WERI-Rb-1 (cell line): Measurements from ENCODE around the gene EFCAB8.
"Not testable (repeated sequence)": the region's sequence is repeated elsewhere in the genome, so short reads cannot be mapped to it uniquely, and the experiment has no call there.

ENCODE experiments used
- DNase-seq: peaks from one replicate; pipeline ENCODE4 v3.0.0-alpha.2; 2020
- H3K27ac ChIP-seq: fragments of 250-450 bp; sonication (Bioruptor Pico); 2 replicates; pipeline ENCODE4 v1.5.1; 2020; ENCODE audit warnings: mild to moderate bottlenecking, moderate library complexity
- H3K27me3 ChIP-seq: fragments of 250-450 bp; sonication (Bioruptor Pico); 2 replicates; pipeline ENCODE4 v1.5.1; 2021; ENCODE audit warnings: mild to moderate bottlenecking, low read depth, moderate library complexity; ENCODE audit not compliant: insufficient read depth, severe bottlenecking
- H3K36me3 ChIP-seq: fragments of 250-450 bp; sonication (Bioruptor Pico); 2 replicates; pipeline ENCODE4 v1.5.1; 2020; ENCODE audit warnings: mild to moderate bottlenecking, moderate library complexity
- H3K4me3 ChIP-seq: 2 replicates; pipeline ENCODE4 v1.5.1; 2011; ENCODE audit warnings: low read depth, mild to moderate bottlenecking, control low read depth, low read length
- H3K9me3 ChIP-seq: fragments of 250-450 bp; sonication (Bioruptor Pico); 2 replicates; pipeline ENCODE4 v1.5.1; 2021; ENCODE audit warnings: mild to moderate bottlenecking, moderate library complexity; ENCODE audit not compliant: severe bottlenecking
- TF ChIP-seq, protein P1 (sequence below): IDR thresholded peaks from 2 replicates; pipeline ENCODE4 v1.5.1; 2011; ENCODE audit warnings: low read depth, mild to moderate bottlenecking, control low read depth, inconsistent platforms, low read length

EFCAB8 gene

GRCh38 chr20:32855387-32855786 lies 3.3 kb upstream of the EFCAB8 start:
- H3K27ac ChIP-seq: no peak overlapping the region
- no peaks in the 10 kb centered on the region for H3K27me3 ChIP-seq
- no peak overlapping the region for H3K4me3 ChIP-seq
- H3K36me3 ChIP-seq: peaks cover 20% of the 10 kb centered on the region
- DNase-seq: no peak
- no peaks in the 10 kb centered on the region for H3K9me3 ChIP-seq
- TF ChIP-seq, protein P1, sequence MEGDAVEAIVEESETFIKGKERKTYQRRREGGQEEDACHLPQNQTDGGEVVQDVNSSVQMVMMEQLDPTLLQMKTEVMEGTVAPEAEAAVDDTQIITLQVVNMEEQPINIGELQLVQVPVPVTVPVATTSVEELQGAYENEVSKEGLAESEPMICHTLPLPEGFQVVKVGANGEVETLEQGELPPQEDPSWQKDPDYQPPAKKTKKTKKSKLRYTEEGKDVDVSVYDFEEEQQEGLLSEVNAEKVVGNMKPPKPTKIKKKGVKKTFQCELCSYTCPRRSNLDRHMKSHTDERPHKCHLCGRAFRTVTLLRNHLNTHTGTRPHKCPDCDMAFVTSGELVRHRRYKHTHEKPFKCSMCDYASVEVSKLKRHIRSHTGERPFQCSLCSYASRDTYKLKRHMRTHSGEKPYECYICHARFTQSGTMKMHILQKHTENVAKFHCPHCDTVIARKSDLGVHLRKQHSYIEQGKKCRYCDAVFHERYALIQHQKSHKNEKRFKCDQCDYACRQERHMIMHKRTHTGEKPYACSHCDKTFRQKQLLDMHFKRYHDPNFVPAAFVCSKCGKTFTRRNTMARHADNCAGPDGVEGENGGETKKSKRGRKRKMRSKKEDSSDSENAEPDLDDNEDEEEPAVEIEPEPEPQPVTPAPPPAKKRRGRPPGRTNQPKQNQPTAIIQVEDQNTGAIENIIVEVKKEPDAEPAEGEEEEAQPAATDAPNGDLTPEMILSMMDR: no peak

- H3K27me3 ChIP-seq: no peaks in the 10 kb centered on the region
- no peak overlapping the region for H3K4me3 ChIP-seq
- peaks cover 8% of the 10 kb centered on the region for H3K36me3 ChIP-seq
- H3K9me3 ChIP-seq: no peaks in the 10 kb centered on the region
- H3K27ac ChIP-seq: no peak overlapping the region
- TF ChIP-seq, protein P1: no peak
- DNase-seq: no peak
Measured at GRCh38 chr20:32858189-32858588, 534 bp upstream of the EFCAB8 start.

- TF ChIP-seq, protein P1: no peak
- H3K36me3 ChIP-seq: peaks cover 7% of the 10 kb centered on the region
- no peak for DNase-seq
- H3K4me3 ChIP-seq: no peak overlapping the region
- H3K27me3 ChIP-seq: no peaks in the 10 kb centered on the region
- H3K27ac ChIP-seq: no peak overlapping the region
- no peaks in the 10 kb centered on the region for H3K9me3 ChIP-seq
Measured at GRCh38 chr20:32861446-32861845, 2.7 kb downstream of the EFCAB8 start.

GRCh38 chr20:32869562-32869961 lies 10.8 kb downstream of the EFCAB8 start:
- Histone ChIP-seq H3K4me3 (no peak overlapping the region), H3K36me3 (no peaks in the 10 kb centered on the region), H3K9me3 (no peaks in the 10 kb centered on the region), H3K27me3 (no peaks in the 10 kb centered on the region), H3K27ac (no peak overlapping the region)
- TF ChIP-seq, protein P1: no peak
- DNase-seq: no peak

DNA sequence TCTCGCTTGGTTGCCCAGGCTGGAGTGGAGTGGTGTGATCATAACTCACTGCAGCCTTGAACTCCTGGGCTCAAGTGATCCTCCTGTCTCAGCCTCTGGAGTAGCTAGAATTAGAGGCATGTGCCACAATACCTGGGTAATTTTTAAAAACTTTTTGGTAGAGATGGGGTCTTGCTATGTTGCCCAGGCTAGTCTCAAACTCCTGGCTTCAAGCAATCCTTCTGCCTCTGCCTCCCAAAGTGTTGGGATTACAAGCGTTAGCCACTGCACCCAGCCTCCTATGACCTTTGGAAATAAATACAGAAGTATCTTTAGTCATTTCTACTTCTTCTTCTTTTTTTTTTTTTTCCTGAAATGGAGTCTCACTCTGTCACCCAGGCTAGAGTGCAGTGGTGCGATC lies 11.8 kb downstream of the EFCAB8 start:
- not testable (repeated sequence) for H3K27me3 ChIP-seq, H3K36me3 ChIP-seq, H3K27ac ChIP-seq, H3K4me3 ChIP-seq, H3K9me3 ChIP-seq, DNase-seq

GRCh38 chr20:32870985-32871384 lies 12.3 kb downstream of the EFCAB8 start:
- H3K27ac ChIP-seq: no peak overlapping the region
- H3K4me3 ChIP-seq: no peak overlapping the region
- TF ChIP-seq, protein P1: no peak

More at GRCh38 chr20:32870985-32871384, 12.3 kb downstream of the EFCAB8 start:
- H3K36me3 ChIP-seq: no peaks in the 10 kb centered on the region
- no peaks in the 10 kb centered on the region for H3K9me3 ChIP-seq
- no peak for DNase-seq
- no peaks in the 10 kb centered on the region for H3K27me3 ChIP-seq
